Hepatocyte (in vitro differentiated cells): Measurements from ENCODE around the gene SLC26A6. TPM values are rescaled to one million over a fixed set of nuclear protein-coding genes. Genes with fewer than 3 reads are reported as not detected.

Experiments
- DNase-seq: peaks from one replicate; pipeline ENCODE4 v3.0.0-alpha.2; 2016; ENCODE audit warnings: low spot score
- H2AFZ ChIP-seq: fragments of 200-600 bp; sonication (generic); 2 replicates; pipeline ENCODE4 v1.6.0; 2016; ENCODE audit warnings: antibody characterized with exemption, mild to moderate bottlenecking
- H3K27ac ChIP-seq: fragments of 200-600 bp; sonication (generic); 2 replicates; pipeline ENCODE4 v1.5.1; 2016; ENCODE audit warnings: mild to moderate bottlenecking
- H3K27me3 ChIP-seq: fragments of 200-600 bp; sonication (generic); 2 replicates; pipeline ENCODE4 v1.6.1; 2016
- H3K36me3 ChIP-seq: fragments of 200-600 bp; sonication (generic); replicated peaks from 2 replicates; pipeline ENCODE4 v1.5.1; 2016; ENCODE audit warnings: low read depth; ENCODE audit not compliant: insufficient read depth
- H3K4me1 ChIP-seq: fragments of 200-600 bp; sonication (generic); 2 replicates; pipeline ENCODE4 v1.5.1; 2016; ENCODE audit warnings: mild to moderate bottlenecking, moderate library complexity; ENCODE audit not compliant: insufficient read depth
- H3K4me2 ChIP-seq: fragments of 200-600 bp; sonication (generic); 2 replicates; pipeline ENCODE4 v1.6.0; 2016
- H3K4me3 ChIP-seq: fragments of 200-600 bp; sonication (generic); 2 replicates; pipeline ENCODE4 v1.5.1; 2016; ENCODE audit warnings: mild to moderate bottlenecking
- H3K79me2 ChIP-seq: fragments of 200-600 bp; sonication (generic); 2 replicates; pipeline ENCODE4 v1.6.0; 2017; ENCODE audit warnings: mild to moderate bottlenecking
- H3K9me2 ChIP-seq: fragments of 200-600 bp; sonication (generic); replicated peaks from 2 replicates; pipeline ENCODE4 v1.6.0; 2017; ENCODE audit warnings: mild to moderate bottlenecking; ENCODE audit not compliant: insufficient read depth
- H3K9me3 ChIP-seq: fragments of 200-600 bp; sonication (generic); 2 replicates; pipeline ENCODE4 v1.5.1; 2016; ENCODE audit warnings: low read depth, mild to moderate bottlenecking
- H4K20me1 ChIP-seq: fragments of 200-600 bp; sonication (generic); 2 replicates; pipeline ENCODE4 v1.6.0; 2016; ENCODE audit warnings: mild to moderate bottlenecking; ENCODE audit not compliant: insufficient read depth, poor library complexity, severe bottlenecking
- EZH2 ChIP-seq: fragments of 200-600 bp; sonication (generic); IDR thresholded peaks from 2 replicates; pipeline ENCODE4 v1.6.1; 2016; ENCODE audit warnings: antibody characterized with exemption, mild to moderate bottlenecking, borderline replicate concordance
- EZH2phosphoT487 ChIP-seq: fragments of 200-600 bp; sonication (generic); IDR thresholded peaks from one replicate; pipeline ENCODE4 v1.6.1; 2018; ENCODE audit warnings: antibody characterized with exemption, mild to moderate bottlenecking, low read depth, moderate library complexity; ENCODE audit not compliant: unreplicated experiment, severe bottlenecking
- WGBS: methylation state at CpG from one replicate; pipeline ENCODE4 v1.1.6; 2016; ENCODE audit warnings: low lambda C conversion rate; ENCODE audit errors: missing lambda C conversion rate; 5-methylcytosine and 5-hydroxymethylcytosine counted together
- polyA plus RNA-seq: library from polyadenylated mRNA; unstranded; fragments of >200 nt; fragmentation: Nextera tagmentation; extraction: Ambion mirVana; gene quantifications from 2 replicates; pipeline ENCODE4 v1.2.1, GENCODE V29; 2016
- total RNA-seq: library from RNA; depleted of rRNA; stranded (reverse); fragments of >200 nt; gene quantifications from 2 replicates; pipeline ENCODE4 v1.2.3, GENCODE V29; 2014
- TF ChIP-seq, protein P1 (sequence below): fragments of 200-600 bp; sonication (generic); IDR thresholded peaks from 2 replicates; pipeline ENCODE4 v1.5.1; 2016; ENCODE audit warnings: antibody characterized with exemption, mild to moderate bottlenecking; ENCODE audit not compliant: poor library complexity

SLC26A6 gene
- total and polyA plus RNA-seq, 2 experiments from 2014 or later, result 53.7 to 56.6 TPM

DNA sequence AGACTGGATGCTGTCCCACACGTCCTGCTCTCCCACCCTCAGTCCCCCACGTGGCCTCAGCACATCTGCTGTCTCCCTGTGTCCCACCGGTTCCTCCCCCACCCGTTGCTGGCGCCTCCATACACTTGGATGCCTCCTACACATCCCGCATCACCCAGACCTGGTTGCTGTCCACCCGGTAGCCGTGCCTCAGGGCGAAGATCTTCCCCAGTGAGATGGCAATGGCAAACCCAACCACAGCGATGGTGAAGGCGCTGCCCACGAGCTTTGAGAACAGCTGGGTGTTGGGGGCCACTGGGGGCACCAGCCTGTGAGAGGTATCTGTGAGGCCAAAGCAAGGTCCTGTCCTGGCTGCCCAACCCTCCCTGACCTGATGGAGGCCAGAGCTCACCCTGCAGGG lies 4.4 kb downstream of the SLC26A6 start:
- no peak overlapping the region for H3K27ac ChIP-seq
- no peak overlapping the region for H2AFZ ChIP-seq
- no peaks in the 10 kb centered on the region for H3K27me3 ChIP-seq
- H3K4me3 ChIP-seq, result no peak overlapping the region
- TF ChIP-seq, protein P1, sequence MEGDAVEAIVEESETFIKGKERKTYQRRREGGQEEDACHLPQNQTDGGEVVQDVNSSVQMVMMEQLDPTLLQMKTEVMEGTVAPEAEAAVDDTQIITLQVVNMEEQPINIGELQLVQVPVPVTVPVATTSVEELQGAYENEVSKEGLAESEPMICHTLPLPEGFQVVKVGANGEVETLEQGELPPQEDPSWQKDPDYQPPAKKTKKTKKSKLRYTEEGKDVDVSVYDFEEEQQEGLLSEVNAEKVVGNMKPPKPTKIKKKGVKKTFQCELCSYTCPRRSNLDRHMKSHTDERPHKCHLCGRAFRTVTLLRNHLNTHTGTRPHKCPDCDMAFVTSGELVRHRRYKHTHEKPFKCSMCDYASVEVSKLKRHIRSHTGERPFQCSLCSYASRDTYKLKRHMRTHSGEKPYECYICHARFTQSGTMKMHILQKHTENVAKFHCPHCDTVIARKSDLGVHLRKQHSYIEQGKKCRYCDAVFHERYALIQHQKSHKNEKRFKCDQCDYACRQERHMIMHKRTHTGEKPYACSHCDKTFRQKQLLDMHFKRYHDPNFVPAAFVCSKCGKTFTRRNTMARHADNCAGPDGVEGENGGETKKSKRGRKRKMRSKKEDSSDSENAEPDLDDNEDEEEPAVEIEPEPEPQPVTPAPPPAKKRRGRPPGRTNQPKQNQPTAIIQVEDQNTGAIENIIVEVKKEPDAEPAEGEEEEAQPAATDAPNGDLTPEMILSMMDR, result no peak
- TF ChIP-seq EZH2phosphoT487, result no peak
- no peak for TF ChIP-seq EZH2
- H3K4me2 ChIP-seq, result no peak overlapping the region
- H3K9me3 ChIP-seq, result no peaks in the 10 kb centered on the region
- peaks cover 12% of the 10 kb centered on the region for H3K79me2 ChIP-seq
- DNase-seq, result no peak
- H3K36me3 ChIP-seq, result no peaks in the 10 kb centered on the region
- WGBS, result 95% methylated on average over 12 of the region's 12 CpGs
- peaks cover 9% of the 10 kb centered on the region for H3K4me1 ChIP-seq
- H4K20me1 ChIP-seq, result peaks cover 8% of the 10 kb centered on the region
- H3K9me2 ChIP-seq, result no peaks in the 10 kb centered on the region

DNA sequence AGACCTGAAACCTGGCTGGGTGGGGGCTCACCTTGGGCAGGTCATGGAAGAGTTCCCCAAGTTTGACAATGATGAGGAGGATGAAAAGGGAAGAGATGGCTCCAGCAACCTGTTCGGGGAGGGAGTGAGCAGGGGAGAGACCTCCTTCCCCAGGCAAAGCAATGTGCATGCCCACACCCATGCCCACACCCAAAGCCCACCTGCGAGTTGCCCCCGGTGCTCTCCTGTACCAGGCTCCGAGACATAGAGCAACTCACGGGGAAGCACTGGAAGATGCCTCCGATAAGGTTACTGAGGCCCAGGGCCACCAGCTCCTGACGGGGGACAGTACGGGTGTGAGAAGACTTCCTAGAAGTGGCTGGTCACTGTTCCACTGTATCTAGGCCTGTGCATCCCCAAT lies 4.9 kb downstream of the SLC26A6 start:
- H3K36me3 ChIP-seq, result no peaks in the 10 kb centered on the region

DNA sequence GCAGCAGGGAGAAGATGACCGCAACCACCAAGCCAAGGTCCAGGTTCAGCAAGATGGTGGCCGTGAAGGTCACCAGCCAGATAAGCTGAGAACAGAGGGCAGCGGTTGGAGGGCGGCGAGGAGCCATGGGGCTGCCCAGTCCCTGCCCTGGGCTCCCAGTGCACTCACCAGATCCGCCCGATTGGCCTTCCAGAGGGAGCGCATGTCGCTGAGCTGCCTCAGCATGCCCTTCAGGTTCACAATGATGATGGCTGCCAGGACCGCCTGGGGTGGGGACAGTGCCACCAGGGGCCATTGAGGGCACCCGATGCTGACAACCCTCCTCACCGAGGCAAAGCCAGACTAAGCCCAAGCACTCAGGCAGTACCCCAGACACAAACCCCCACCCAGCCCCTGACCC lies 5.4 kb downstream of the SLC26A6 start:
- Histone ChIP-seq H3K4me2 (no peak overlapping the region), H3K4me1 (peaks cover 8% of the 10 kb centered on the region), H3K27me3 (no peaks in the 10 kb centered on the region), H3K36me3 (no peaks in the 10 kb centered on the region), H3K79me2 (peaks cover 12% of the 10 kb centered on the region), H4K20me1 (peaks cover 8% of the 10 kb centered on the region), H3K9me2 (no peaks in the 10 kb centered on the region), H3K27ac (no peak overlapping the region), H3K4me3 (no peak overlapping the region), H2AFZ (no peak overlapping the region), H3K9me3 (no peaks in the 10 kb centered on the region)
- no peak for DNase-seq
- WGBS, result 93% methylated on average over 12 of the region's 12 CpGs
- no peak for TF ChIP-seq EZH2phosphoT487
- TF ChIP-seq, protein P1, result no peak
- TF ChIP-seq EZH2, result no peak

More for the DNA sequence above, 4.9 kb downstream of the SLC26A6 start:
- Histone ChIP-seq H4K20me1 (peaks cover 8% of the 10 kb centered on the region), H3K4me3 (no peak overlapping the region), H3K9me3 (no peaks in the 10 kb centered on the region), H3K4me2 (no peak overlapping the region), H3K27me3 (no peaks in the 10 kb centered on the region), H3K4me1 (peaks cover 8% of the 10 kb centered on the region), H3K27ac (no peak overlapping the region), H3K9me2 (no peaks in the 10 kb centered on the region), H2AFZ (no peak overlapping the region), H3K79me2 (peaks cover 12% of the 10 kb centered on the region)
- DNase-seq, result no peak
- TF ChIP-seq, protein P1, result no peak
- 92% methylated on average over 8 of the region's 8 CpGs for WGBS
